Psoas muscle (tissue), 8 donors: Measurements from ENCODE around the gene UQCRC1. TPM values are rescaled to one million over a fixed set of nuclear protein-coding genes. Genes with fewer than 3 reads are reported as not detected.

Experiments
- ATAC-seq, 4 donors: fragments of 200-7000 bp; cut with Tn5 transposase; one replicate each; pipeline ENCODE4 v1.9.1; 2020; ENCODE audit warnings: moderate library complexity in 3 of 4, mild to moderate bottlenecking in 2 of 4
- DNase-seq, 2 donors: peaks; one replicate each; pipeline ENCODE4 v3.0.0-alpha.2; 2020
- H3K27ac ChIP-seq: fragments of 200-600 bp; one replicate; pipeline ENCODE4 v1.8.0; 2022
- H3K27me3 ChIP-seq, 3 donors: fragments of 200-600 bp in 1 of 3; one replicate each; pipeline versions ENCODE4 v1.6.1 to v1.8.0; 2013 to 2022; ENCODE audit warnings: low read length in 2 of 3, mild to moderate bottlenecking in 2 of 3, moderate library complexity in 1 of 3; ENCODE audit not compliant: insufficient read depth in 3 of 3
- H3K36me3 ChIP-seq, 2 donors: fragments of 200-600 bp in 1 of 2; one replicate each; pipeline versions ENCODE4 v1.6.1 to v1.8.0; 2013 to 2022; ENCODE audit warnings: low read depth in 1 of 2, mild to moderate bottlenecking in 1 of 2, moderate library complexity in 1 of 2; ENCODE audit not compliant: insufficient read depth in 1 of 2
- H3K4me1 ChIP-seq: fragments of 200-600 bp; one replicate; pipeline ENCODE4 v1.8.0; 2022
- H3K4me3 ChIP-seq: fragments of 200-600 bp; one replicate; pipeline ENCODE4 v1.8.0; 2022; ENCODE audit warnings: mild to moderate bottlenecking
- H3K9me3 ChIP-seq: fragments of 200-600 bp; one replicate; pipeline ENCODE4 v1.8.0; 2022
- CTCF ChIP-seq: fragments of 200-600 bp; IDR thresholded peaks from one replicate; pipeline ENCODE4 v1.8.0; 2022; ENCODE audit warnings: antibody characterized with exemption
- WGBS, 3 donors: extraction: QIAGEN DNeasy Blood & Tissue Kit; methylation state at CpG; one replicate each; pipeline versions ENCODE4 v1.1.6 to v1.1.7; 2013; 5-methylcytosine and 5-hydroxymethylcytosine counted together
- intact Hi-C, 2 donors: fragments of 100-400 bp; cut with DNase I; formaldehyde crosslinking; loops; one replicate each; pipeline versions ENCODE4 v1.11.0 to v1.14.2; 2022
- polyA plus RNA-seq, 3 donors: library from polyadenylated mRNA; stranded (reverse); fragments of 200-250 nt; gene quantifications; one replicate each; pipeline ENCODE4 v1.2.3, GENCODE V29; 2013
- total RNA-seq, 4 donors: library from RNA; stranded (reverse); fragmentation: NEBNext Ultra II Directional in 2 of 4; extraction: Animal tissue kit (Norgen Biotek cat#: 25700) in 2 of 4; gene quantifications; one replicate each; pipeline versions ENCODE4 v1.2.1 to v1.2.4, GENCODE V29; 2021 to 2023
- donor health status: healthy with polysubstance abuse.
- donor health status: DM: no; HTN: no; CAD: no; lungs with moderate emphysema.
- donor health status: Bipolar disorder and iron deficiency.
- donor health status: healthy.
- donor health status: DM: yes; HTN: yes; CAD: no.
- donor health status: DM: no; HTN: no; CAD: no.
- donor health status: DM: no; HTN: no; CAD: no.
- donor health status: DM: yes; HTN: yes; CAD: no.

UQCRC1 gene
- total and polyA plus RNA-seq, 7 donors = 466 to 719 (median 674) TPM

GRCh38 chr3:48591436-48591835, 18.0 kb downstream of the UQCRC1 start:
- H3K27ac ChIP-seq = no peak overlapping the region
- ATAC-seq = no peak
- no peak overlapping the region for H3K4me3 ChIP-seq
- intact Hi-C loops = no loop called here
- peaks cover 0 to 14% of the 10 kb centered on the region in 2 donors for H3K36me3 ChIP-seq
- no peaks in the 10 kb centered on the region for H3K27me3 ChIP-seq
- DNase-seq = no peak
- TF ChIP-seq CTCF = no peak
- 92 to 93% (median 92%) methylated on average over 13 to 14 of the region's 14 CpGs for WGBS, 3 donors
- H3K9me3 ChIP-seq = no peaks in the 10 kb centered on the region
- peaks cover 23% of the 10 kb centered on the region for H3K4me1 ChIP-seq

- Histone ChIP-seq H3K9me3 (no peaks in the 10 kb centered on the region), H3K4me1 (no peaks in the 10 kb centered on the region), H3K4me3 (no peak overlapping the region), H3K27ac (no peak overlapping the region), H3K36me3 (peaks cover 0 to 37% of the 10 kb centered on the region in 2 donors), H3K27me3 (no peaks in the 10 kb centered on the region)
- no peak for ATAC-seq
- intact Hi-C loops = no loop called here
- WGBS, 3 donors = 79 to 85% (median 80%) methylated on average over 8 to 15 of the region's 15 CpGs
- no peak for TF ChIP-seq CTCF
- DNase-seq = no peak
Observed at GRCh38 chr3:48588230-48588629, 21.2 kb downstream of the UQCRC1 start.

- no peak overlapping the region for H3K27ac ChIP-seq
- no peak overlapping the region for H3K4me3 ChIP-seq
- H3K36me3 ChIP-seq = peaks cover 0 to 37% of the 10 kb centered on the region in 2 donors
- ATAC-seq (no peak), DNase-seq (no peak)
- WGBS, 3 donors = 83 to 85% (median 84%) methylated on average over 10 to 11 of the region's 11 CpGs
- no peaks in the 10 kb centered on the region for H3K27me3 ChIP-seq
- no peaks in the 10 kb centered on the region for H3K9me3 ChIP-seq
- H3K4me1 ChIP-seq = no peaks in the 10 kb centered on the region
- intact Hi-C loops = no loop called here
- no peak for TF ChIP-seq CTCF
Observed at GRCh38 chr3:48587686-48588085, 21.8 kb downstream of the UQCRC1 start.

GRCh38 chr3:48585411-48585810, 24.0 kb downstream of the UQCRC1 start:
- ATAC-seq (no peak), DNase-seq (no peak)
- Histone ChIP-seq H3K4me3 (no peak overlapping the region), H3K4me1 (no peaks in the 10 kb centered on the region), H3K27ac (no peak overlapping the region), H3K9me3 (no peaks in the 10 kb centered on the region), H3K27me3 (no peaks in the 10 kb centered on the region), H3K36me3 (peaks cover 0 to 42% of the 10 kb centered on the region in 2 donors)
- no peak for TF ChIP-seq CTCF
- intact Hi-C loops = no loop called here
- WGBS, 3 donors = 81 to 86% (median 86%) methylated on average over 8 of the region's 8 CpGs

- 85 to 90% (median 88%) methylated on average over 9 of the region's 9 CpGs for WGBS, 3 donors
- DNase-seq (no peak), ATAC-seq (no peak)
- Histone ChIP-seq H3K27ac (no peak overlapping the region), H3K4me3 (no peak overlapping the region), H3K27me3 (no peaks in the 10 kb centered on the region), H3K36me3 (peaks cover 0 to 46% of the 10 kb centered on the region in 2 donors), H3K9me3 (no peaks in the 10 kb centered on the region), H3K4me1 (no peaks in the 10 kb centered on the region)
- no peak for TF ChIP-seq CTCF
- intact Hi-C loops = no loop called here
Observed at GRCh38 chr3:48584836-48585235, 24.6 kb downstream of the UQCRC1 start.
